Activated CD4-positive, alpha-beta T cell treated with anti-CD3 and anti-CD28 coated beads, Interleukin-2, amount 50 U/mL, for 24 hours (primary cell): ENCODE measurements around the gene PLSCR3.

Experiments
- DNase-seq, 2 donors: peaks; one replicate each; pipeline ENCODE4 v3.0.0-alpha.2; 2020; ENCODE audit warnings: low read depth in 1 of 2, low spot score in 1 of 2

PLSCR3 gene

GRCh38 chr17:7426896-7427489 is 32.7 kb upstream of the PLSCR3 start:
- DNase-seq: no peak

GRCh38 chr17:7426203-7426863 is 32.0 kb upstream of the PLSCR3 start:
- no peak for DNase-seq

GRCh38 chr17:7425756-7426155 is 31.4 kb upstream of the PLSCR3 start:
- no peak for DNase-seq

- DNase-seq: no peak
Observed at GRCh38 chr17:7425316-7425715, 31.0 kb upstream of the PLSCR3 start, which contains the start of gene SPEM2. Gene SPEM2 (plus strand): TSS chr17:7425616. CDS start chr17:7425689, 73 bp downstream.

GRCh38 chr17:7423679-7424078 is 29.4 kb upstream of the PLSCR3 start:
- DNase-seq: no peak

- DNase-seq: no peak
Observed at GRCh38 chr17:7421186-7421585, 26.9 kb upstream of the PLSCR3 start.

GRCh38 chr17:7419819-7420610 is 25.7 kb upstream of the PLSCR3 start, which contains the start of gene SPEM1:
Gene SPEM1 (plus strand): TSS chr17:7420324. CDS start chr17:7420385, 61 bp downstream.
- DNase-seq: no peak

- no peak for DNase-seq
Observed at GRCh38 chr17:7418472-7419152, 24.3 kb upstream of the PLSCR3 start.

GRCh38 chr17:7417056-7417655 is 22.8 kb upstream of the PLSCR3 start:
- DNase-seq: no peak

- DNase-seq: no peak
Observed at GRCh38 chr17:7416323-7416722, 22.0 kb upstream of the PLSCR3 start.

GRCh38 chr17:7415784-7416183 is 21.5 kb upstream of the PLSCR3 start:
- no peak for DNase-seq

GRCh38 chr17:7414837-7415236 is 20.5 kb upstream of the PLSCR3 start:
- DNase-seq: no peak

- no peak for DNase-seq
Observed at GRCh38 chr17:7413346-7413985, 19.1 kb upstream of the PLSCR3 start.

- DNase-seq: no peak
Observed at GRCh38 chr17:7411427-7411750, 17.1 kb upstream of the PLSCR3 start.

- DNase-seq: no peak
Observed at GRCh38 chr17:7410634-7411426, 16.5 kb upstream of the PLSCR3 start.

- no peak for DNase-seq
Observed at GRCh38 chr17:7409716-7410115, 15.4 kb upstream of the PLSCR3 start.

GRCh38 chr17:7408863-7409262 is 14.5 kb upstream of the PLSCR3 start:
- no peak for DNase-seq

GRCh38 chr17:7408252-7408727 is 14.0 kb upstream of the PLSCR3 start:
- DNase-seq: no peak

- DNase-seq: no peak
Observed at GRCh38 chr17:7407485-7408251, 13.3 kb upstream of the PLSCR3 start, which contains the start of gene NLGN2. Gene NLGN2 (plus strand): TSS chr17:7407845. CDS start chr17:7408256, 411 bp downstream.
